H1 (cell line): ENCODE results near the gene INTS6.

Experiments used
- CEBPB ChIP-seq: IDR thresholded peaks from 2 replicates; pipeline ENCODE4 v1.6.1; 2012; ENCODE audit warnings: low read depth, low read length
- EGR1 ChIP-seq: IDR thresholded peaks from 2 replicates; pipeline ENCODE4 v1.6.1; 2011; ENCODE audit warnings: low read depth, low read length, borderline replicate concordance
- HDAC6 ChIP-seq: IDR thresholded peaks from one replicate; pipeline ENCODE4 v1.7.1; 2012; ENCODE audit warnings: low read depth, mild to moderate bottlenecking, inconsistent platforms, low read length, moderate library complexity
- TF ChIP-seq, protein P1 (sequence below), 3 experiments: IDR thresholded peaks; 1 replicate in 2 of 3; 2 replicates in 1 of 3; pipeline versions ENCODE4 v1.5.1 to v1.6.1; 2011; ENCODE audit warnings: low read length in 3 of 3, mild to moderate bottlenecking in 3 of 3, inconsistent platforms in 2 of 3, low read depth in 1 of 3, moderate library complexity in 1 of 3; ENCODE audit not compliant: insufficient read depth in 1 of 3; ENCODE audit errors: control extremely low read depth in 1 of 3

- TF ChIP-seq, protein P1, sequence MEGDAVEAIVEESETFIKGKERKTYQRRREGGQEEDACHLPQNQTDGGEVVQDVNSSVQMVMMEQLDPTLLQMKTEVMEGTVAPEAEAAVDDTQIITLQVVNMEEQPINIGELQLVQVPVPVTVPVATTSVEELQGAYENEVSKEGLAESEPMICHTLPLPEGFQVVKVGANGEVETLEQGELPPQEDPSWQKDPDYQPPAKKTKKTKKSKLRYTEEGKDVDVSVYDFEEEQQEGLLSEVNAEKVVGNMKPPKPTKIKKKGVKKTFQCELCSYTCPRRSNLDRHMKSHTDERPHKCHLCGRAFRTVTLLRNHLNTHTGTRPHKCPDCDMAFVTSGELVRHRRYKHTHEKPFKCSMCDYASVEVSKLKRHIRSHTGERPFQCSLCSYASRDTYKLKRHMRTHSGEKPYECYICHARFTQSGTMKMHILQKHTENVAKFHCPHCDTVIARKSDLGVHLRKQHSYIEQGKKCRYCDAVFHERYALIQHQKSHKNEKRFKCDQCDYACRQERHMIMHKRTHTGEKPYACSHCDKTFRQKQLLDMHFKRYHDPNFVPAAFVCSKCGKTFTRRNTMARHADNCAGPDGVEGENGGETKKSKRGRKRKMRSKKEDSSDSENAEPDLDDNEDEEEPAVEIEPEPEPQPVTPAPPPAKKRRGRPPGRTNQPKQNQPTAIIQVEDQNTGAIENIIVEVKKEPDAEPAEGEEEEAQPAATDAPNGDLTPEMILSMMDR (IDR thresholded peaks at IDR 0.05; ENCODE audit: control extremely low read depth in 1 of 3, insufficient read depth in 1 of 3, low read depth in 1 of 3, low read length in 3 of 3) = no peak
- TF ChIP-seq CEBPB (no peak), EGR1 (no peak), HDAC6 (no peak)
These were observed 25.9 kb downstream of the INTS6 start for GRCh38 chr13:51426982-51427381.
